Endothelial cell of umbilical vein (primary cell): Measurements from ENCODE around the gene CYP3A5.
"Not testable (repeated sequence)": the region's sequence is repeated elsewhere in the genome, so short reads cannot be mapped to it uniquely, and the experiment has no call there.

Source experiments
- CTCF ChIP-seq, 2 donors: IDR thresholded peaks; 1 replicate in 1 of 2; 2 replicates in 1 of 2; pipeline ENCODE4 v1.5.1; 2011; ENCODE audit warnings: low read length in 2 of 2, mild to moderate bottlenecking in 2 of 2, moderate library complexity in 2 of 2, control low read depth in 1 of 2, inconsistent platforms in 1 of 2, low read depth in 1 of 2; ENCODE audit not compliant: insufficient read depth in 1 of 2; ENCODE audit errors: extremely low read depth in 1 of 2
- EZH2 ChIP-seq: IDR thresholded peaks from 2 replicates; pipeline ENCODE4 v1.6.1; 2012; ENCODE audit warnings: borderline replicate concordance, low read depth, mild to moderate bottlenecking, moderate library complexity, low read length, inconsistent platforms; ENCODE audit not compliant: severe bottlenecking
- POLR2A ChIP-seq: IDR thresholded peaks from 2 replicates; pipeline ENCODE4 v1.6.1; 2012; ENCODE audit warnings: low read depth, mild to moderate bottlenecking, control low read depth, low read length
- POLR2AphosphoS5 ChIP-seq: IDR thresholded peaks from 2 replicates; pipeline ENCODE4 v1.6.1; 2012; ENCODE audit warnings: low read depth, mild to moderate bottlenecking, control low read depth, low read length, moderate library complexity; ENCODE audit not compliant: insufficient read depth

- TF ChIP-seq CTCF (IDR thresholded peaks at IDR 0.05; ENCODE audit: extremely low read depth in 1 of 2, insufficient read depth in 1 of 2, low read depth in 1 of 2, low read length in 2 of 2); POLR2A; EZH2; POLR2AphosphoS5: not testable (repeated sequence)
Observed at GRCh38 chr7:99691658-99692057, 11.9 kb upstream of the CYP3A5 start.
